ENCODE results near the gene GZMH. TPM values are rescaled to one million over a fixed set of nuclear protein-coding genes. Genes with fewer than 3 reads are reported as not detected.

The GZMH gene
- total and polyA plus RNA-seq, 12 donors, result 0.28 to 6.4 (median 0.55) TPM; not detected in 4

GRCh38 chr14:24607081-24607480, 2.4 kb downstream of the GZMH start:
- ATAC-seq (peak in 2 of 8 donors; percentile 16 to 17), DNase-seq (no peak)
- no peaks in the 10 kb centered on the region for H3K36me3 ChIP-seq

GRCh38 chr14:24606297-24606696, 3.2 kb downstream of the GZMH start:
- Histone ChIP-seq H3K9me3 (peaks cover 0 to 2% (median 0%) of the 10 kb centered on the region in 11 donors), H3K4me1 (peaks cover 0 to 14% (median 0%) of the 10 kb centered on the region in 9 donors), H3K4me3 (no peak overlapping the region), H3K36me3 (no peaks in the 10 kb centered on the region), H3K27ac (peak overlapping the region in 1 of 10 donors; percentile 31), H3K27me3 (no peaks in the 10 kb centered on the region)
- no peak for ATAC-seq
- TF ChIP-seq CTCF (IDR thresholded peaks at IDR 0.05), result no peak
- no peak for DNase-seq
- 57 to 63% methylated on average over 3 of the region's 3 CpGs for WGBS, 2 donors
- intact Hi-C loops (cut with DNase I), result loop anchor here in 1 of 10 donors (5.0 kb wide), 1 partner anchor 66 kb away; no protein-coding TSS in a partner anchor

More at GRCh38 chr14:24607081-24607480, 2.4 kb downstream of the GZMH start:
- WGBS, 2 donors, result 80 to 81% methylated on average over 4 of the region's 4 CpGs
- peak overlapping the region in 1 of 10 donors; percentile 7 for H3K4me3 ChIP-seq
- H3K9me3 ChIP-seq, result peaks cover 0 to 6% (median 0%) of the 10 kb centered on the region in 11 donors
- H3K4me1 ChIP-seq, result peaks cover 0 to 14% (median 0%) of the 10 kb centered on the region in 9 donors
- H3K27me3 ChIP-seq, result no peaks in the 10 kb centered on the region
- peak overlapping the region in 1 of 10 donors; percentile 31 for H3K27ac ChIP-seq
- intact Hi-C loops (cut with DNase I), result loop anchor here in 1 of 10 donors (5.0 kb wide), 1 partner anchor 65 kb away; no protein-coding TSS in a partner anchor
- TF ChIP-seq CTCF (IDR thresholded peaks at IDR 0.05), result no peak

GRCh38 chr14:24605435-24606190, 3.9 kb downstream of the GZMH start:
- WGBS, 2 donors, result 49 to 61% methylated on average over 3 of the region's 3 CpGs
- Histone ChIP-seq H3K27ac (peak overlapping the region in 1 of 10 donors; percentile 44), H3K27me3 (no peaks in the 10 kb centered on the region), H3K9me3 (no peaks in the 10 kb centered on the region), H3K4me3 (no peak overlapping the region), H3K36me3 (no peaks in the 10 kb centered on the region), H3K4me1 (peaks cover 0 to 14% (median 0%) of the 10 kb centered on the region in 9 donors)
- peak in 1 of 2 donors; percentile 19 for DNase-seq
- peak; percentile 32 to 88 (median 59) for TF ChIP-seq CTCF (IDR thresholded peaks at IDR 0.05)
- ATAC-seq, result no peak
- intact Hi-C loops (cut with DNase I), result loop anchor here in 3 of 10 donors (2.0 to 5.0 kb wide), 2 partner anchors 67 to 73 kb away; no protein-coding TSS in a partner anchor

- intact Hi-C loops (cut with DNase I), result no loop called here
- Histone ChIP-seq H3K4me3 (no peak overlapping the region), H3K27me3 (no peaks in the 10 kb centered on the region), H3K27ac (no peak overlapping the region), H3K36me3 (no peaks in the 10 kb centered on the region), H3K9me3 (peaks cover 0 to 54% (median 25%) of the 10 kb centered on the region in 11 donors), H3K4me1 (no peaks in the 10 kb centered on the region)
- no peak for TF ChIP-seq CTCF (IDR thresholded peaks at IDR 0.05)
- DNase-seq (no peak), ATAC-seq (no peak)
These were observed 12.1 kb downstream of the GZMH start for GRCh38 chr14:24597403-24597802.
